ENCODE measurements around the gene FITM1. TPM values are rescaled to one million over a fixed set of nuclear protein-coding genes. Genes with fewer than 3 reads are reported as not detected.
"Not testable (repeated sequence)": the region's sequence is repeated elsewhere in the genome, so short reads cannot be mapped to it uniquely, and the experiment has no call there.

FITM1 gene
- total RNA-seq, 2 donors from 2014 or later, result 2.0 TPM; not detected in 1

DNA sequence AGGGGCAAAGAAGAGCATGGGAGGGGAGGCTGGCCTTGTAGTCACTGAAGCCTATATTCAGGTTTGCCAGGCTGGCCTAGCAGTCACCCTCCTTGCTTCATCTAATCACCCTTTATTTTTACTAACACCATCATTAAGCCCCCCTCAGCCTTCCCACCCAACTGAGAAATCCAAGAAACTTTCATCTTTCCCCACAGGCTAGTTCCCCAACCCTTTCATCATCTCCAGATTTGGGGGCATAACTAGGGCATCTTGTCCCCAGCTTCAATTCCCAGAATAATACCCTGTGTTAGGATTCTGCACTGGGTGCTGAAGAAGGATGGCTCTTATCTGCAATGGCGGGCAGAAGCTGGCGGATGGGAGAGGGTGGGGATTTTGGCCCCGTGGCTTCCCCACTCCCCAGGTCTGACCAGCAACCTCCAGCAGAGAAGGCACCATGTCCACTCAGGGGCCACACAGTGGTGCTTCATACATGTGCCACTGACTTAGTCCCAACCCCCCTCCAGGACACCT is 29.4 kb upstream of the FITM1 start:
- Histone ChIP-seq H3K4me1 (replicated peaks) (no peaks in the 10 kb centered on the region), H3K36me3 (no peaks in the 10 kb centered on the region), H3K9me3 (no peaks in the 10 kb centered on the region), H3K27me3 (replicated peaks; ENCODE audit: insufficient read depth) (no peaks in the 10 kb centered on the region), H3K4me3 (no peak overlapping the region), H3K27ac (no peak overlapping the region)
- intact Hi-C loops (cut with DNase I), result no loop called here
- no peak for DNase-seq (ENCODE audit: low spot score)
- WGBS, result 85% methylated on average over 3 of the region's 3 CpGs
- TF ChIP-seq POLR2AphosphoS5 (IDR thresholded peaks at IDR 0.05) (no peak), POLR2A (IDR thresholded peaks at IDR 0.05) (no peak)
- TF ChIP-seq, protein P1, sequence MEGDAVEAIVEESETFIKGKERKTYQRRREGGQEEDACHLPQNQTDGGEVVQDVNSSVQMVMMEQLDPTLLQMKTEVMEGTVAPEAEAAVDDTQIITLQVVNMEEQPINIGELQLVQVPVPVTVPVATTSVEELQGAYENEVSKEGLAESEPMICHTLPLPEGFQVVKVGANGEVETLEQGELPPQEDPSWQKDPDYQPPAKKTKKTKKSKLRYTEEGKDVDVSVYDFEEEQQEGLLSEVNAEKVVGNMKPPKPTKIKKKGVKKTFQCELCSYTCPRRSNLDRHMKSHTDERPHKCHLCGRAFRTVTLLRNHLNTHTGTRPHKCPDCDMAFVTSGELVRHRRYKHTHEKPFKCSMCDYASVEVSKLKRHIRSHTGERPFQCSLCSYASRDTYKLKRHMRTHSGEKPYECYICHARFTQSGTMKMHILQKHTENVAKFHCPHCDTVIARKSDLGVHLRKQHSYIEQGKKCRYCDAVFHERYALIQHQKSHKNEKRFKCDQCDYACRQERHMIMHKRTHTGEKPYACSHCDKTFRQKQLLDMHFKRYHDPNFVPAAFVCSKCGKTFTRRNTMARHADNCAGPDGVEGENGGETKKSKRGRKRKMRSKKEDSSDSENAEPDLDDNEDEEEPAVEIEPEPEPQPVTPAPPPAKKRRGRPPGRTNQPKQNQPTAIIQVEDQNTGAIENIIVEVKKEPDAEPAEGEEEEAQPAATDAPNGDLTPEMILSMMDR (IDR thresholded peaks at IDR 0.05), result no peak

DNA sequence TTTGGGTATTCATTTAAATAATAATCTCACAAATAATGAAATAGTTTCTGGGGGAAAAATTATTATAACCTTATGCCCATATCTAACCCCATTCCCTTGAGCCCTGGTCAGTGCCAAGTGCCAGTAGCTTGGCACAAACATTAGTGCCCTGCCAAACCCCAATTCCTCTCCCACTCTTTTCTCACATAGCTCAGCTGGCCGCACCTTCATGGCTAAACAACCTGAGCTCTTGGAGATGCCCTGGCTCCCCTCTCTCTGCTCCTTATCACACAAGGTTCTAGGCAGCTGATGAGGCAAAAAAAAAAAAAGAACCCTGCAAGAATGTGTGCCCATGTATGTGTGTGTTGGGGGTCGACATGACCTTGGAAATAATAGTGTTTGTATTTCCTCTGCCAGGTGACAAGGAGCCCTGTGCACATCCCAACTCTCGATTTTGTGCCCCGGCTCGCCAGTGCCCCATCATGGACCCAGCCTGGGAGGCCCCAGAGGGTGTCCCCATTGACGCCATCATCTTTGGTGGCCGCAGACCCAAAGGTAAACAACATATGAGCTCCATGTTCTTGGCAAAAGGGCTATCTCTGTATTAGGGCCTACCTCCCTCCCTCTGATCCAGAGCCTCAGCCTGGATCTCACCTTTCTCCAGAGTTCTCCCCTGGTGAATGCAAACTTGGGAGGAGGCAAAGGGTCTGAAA is 28.0 kb upstream of the FITM1 start:
- intact Hi-C loops (cut with DNase I), result no loop called here
- Histone ChIP-seq H3K27ac (no peak overlapping the region), H3K36me3 (no peaks in the 10 kb centered on the region), H3K9me3 (no peaks in the 10 kb centered on the region), H3K27me3 (replicated peaks; ENCODE audit: insufficient read depth) (no peaks in the 10 kb centered on the region), H3K4me3 (no peak overlapping the region), H3K4me1 (replicated peaks) (no peaks in the 10 kb centered on the region)
- WGBS, result 83% methylated on average over 7 of the region's 7 CpGs
- TF ChIP-seq POLR2AphosphoS5 (IDR thresholded peaks at IDR 0.05) (no peak), POLR2A (IDR thresholded peaks at IDR 0.05) (no peak)
- DNase-seq (ENCODE audit: low spot score), result no peak

DNA sequence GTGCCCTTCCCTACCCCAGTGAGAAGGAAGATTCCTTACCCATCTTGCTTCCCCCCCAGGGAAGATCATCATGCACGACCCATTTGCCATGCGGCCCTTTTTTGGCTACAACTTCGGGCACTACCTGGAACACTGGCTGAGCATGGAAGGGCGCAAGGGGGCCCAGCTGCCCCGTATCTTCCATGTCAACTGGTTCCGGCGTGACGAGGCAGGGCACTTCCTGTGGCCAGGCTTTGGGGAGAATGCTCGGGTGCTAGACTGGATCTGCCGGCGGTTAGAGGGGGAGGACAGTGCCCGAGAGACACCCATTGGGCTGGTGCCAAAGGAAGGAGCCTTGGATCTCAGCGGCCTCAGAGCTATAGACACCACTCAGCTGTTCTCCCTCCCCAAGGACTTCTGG is 27.0 kb upstream of the FITM1 start:
- no peaks in the 10 kb centered on the region for H3K36me3 ChIP-seq
- no peaks in the 10 kb centered on the region for H3K9me3 ChIP-seq
- no peak for DNase-seq (ENCODE audit: low spot score)
- TF ChIP-seq, protein P1 (IDR thresholded peaks at IDR 0.05), result no peak
- TF ChIP-seq POLR2AphosphoS5 (IDR thresholded peaks at IDR 0.05) (no peak), POLR2A (IDR thresholded peaks at IDR 0.05) (no peak)
- no peaks in the 10 kb centered on the region for H3K4me1 ChIP-seq (replicated peaks)
- intact Hi-C loops (cut with DNase I), result no loop called here
- no peak overlapping the region for H3K4me3 ChIP-seq
- H3K27ac ChIP-seq, result no peak overlapping the region
- 82% methylated on average over 13 of the region's 13 CpGs for WGBS
- H3K27me3 ChIP-seq (replicated peaks; ENCODE audit: insufficient read depth), result no peaks in the 10 kb centered on the region

DNA sequence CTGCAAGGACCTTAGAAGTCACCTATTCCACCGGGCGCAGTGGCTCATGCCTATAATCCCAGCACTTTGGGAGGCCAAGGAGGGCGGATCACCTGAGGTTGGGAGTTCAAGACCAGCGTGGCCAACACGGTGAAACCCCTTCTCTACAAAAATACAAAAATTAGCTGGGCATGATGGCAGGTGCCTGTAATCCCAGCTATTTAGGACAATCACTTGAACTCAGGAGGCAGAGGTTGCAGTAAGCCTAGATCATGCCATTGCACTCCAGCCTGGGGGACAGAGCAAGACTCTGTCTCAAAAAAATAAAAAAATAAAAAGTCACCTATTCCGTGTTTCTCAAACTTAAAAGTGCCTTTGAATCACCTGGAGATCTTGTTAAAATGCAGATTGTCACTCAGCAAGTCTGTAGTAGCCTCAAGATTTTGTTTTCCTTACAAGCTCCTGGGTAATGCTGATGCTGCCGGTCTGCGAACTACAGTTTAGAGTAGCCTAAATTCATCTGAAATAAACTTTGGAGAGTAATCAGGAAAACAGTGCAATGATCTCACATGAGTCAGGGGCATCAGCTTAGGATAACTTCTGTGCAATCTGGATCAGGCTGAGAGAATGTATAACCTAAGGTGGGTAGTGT is 24.7 kb upstream of the FITM1 start:
- H3K9me3 ChIP-seq; H3K27ac ChIP-seq; H3K4me3 ChIP-seq; H3K27me3 ChIP-seq (replicated peaks; ENCODE audit: insufficient read depth); DNase-seq (ENCODE audit: low spot score); H3K4me1 ChIP-seq (replicated peaks); H3K36me3 ChIP-seq: not testable (repeated sequence)
- WGBS, result 91% methylated on average over 8 of the region's 8 CpGs
- intact Hi-C loops (cut with DNase I), result loop anchor here (5.0 kb wide), 1 partner anchor 48 kb away; no protein-coding TSS in a partner anchor

DNA sequence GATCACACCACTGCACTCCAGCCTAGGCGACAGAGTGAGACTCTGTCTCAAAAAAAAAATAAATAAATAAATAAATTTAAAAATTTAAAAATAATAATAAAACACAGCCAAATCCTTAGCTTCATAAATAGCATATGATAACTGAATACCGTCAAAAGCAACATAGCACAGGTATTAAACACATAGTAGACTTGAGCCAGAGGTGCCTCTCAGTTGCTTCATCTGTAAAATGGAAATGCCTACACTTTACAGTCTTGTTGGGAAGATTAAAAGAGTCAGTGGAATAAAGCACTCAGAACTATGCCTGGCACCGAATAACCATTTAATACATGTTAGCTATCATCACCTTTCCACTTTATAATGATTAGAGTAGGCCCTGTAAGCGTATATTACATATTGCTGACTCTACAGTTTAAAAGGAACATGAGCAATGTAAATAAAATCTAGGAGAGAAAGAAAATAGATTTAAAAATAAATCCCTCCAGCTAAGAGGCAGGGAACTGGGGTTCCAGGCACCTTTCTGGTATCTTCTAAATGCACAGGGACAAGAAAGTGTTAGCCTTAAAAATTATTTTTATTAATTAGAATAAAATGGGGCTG is 23.7 kb upstream of the FITM1 start:
- Histone ChIP-seq H3K4me3 (no peak overlapping the region), H3K27ac (no peak overlapping the region), H3K36me3 (no peaks in the 10 kb centered on the region), H3K9me3 (no peaks in the 10 kb centered on the region), H3K27me3 (replicated peaks; ENCODE audit: insufficient read depth) (no peaks in the 10 kb centered on the region), H3K4me1 (replicated peaks) (no peaks in the 10 kb centered on the region)
- WGBS, result 89% methylated on average over 4 of the region's 4 CpGs
- intact Hi-C loops (cut with DNase I), result loop anchor here (5.0 kb wide), 1 partner anchor 49 kb away; no protein-coding TSS in a partner anchor
- DNase-seq (ENCODE audit: low spot score), result no peak
- no peak for TF ChIP-seq POLR2AphosphoS5 (IDR thresholded peaks at IDR 0.05)
- TF ChIP-seq, protein P1 (IDR thresholded peaks at IDR 0.05), result no peak
- TF ChIP-seq POLR2A (IDR thresholded peaks at IDR 0.05), result no peak
